ENCODE results near the gene TMPRSS6.

The TMPRSS6 gene

GRCh38 chr22:37023743-37024338, 85.7 kb downstream of the TMPRSS6 start:
- DNase-seq: no peak

GRCh38 chr22:37022483-37023337, 86.8 kb downstream of the TMPRSS6 start:
- DNase-seq: no peak

GRCh38 chr22:37021710-37022482, 87.6 kb downstream of the TMPRSS6 start:
- DNase-seq: peak; percentile 36 to 61

GRCh38 chr22:37021041-37021440, 88.5 kb downstream of the TMPRSS6 start:
- no peak for DNase-seq

GRCh38 chr22:37020192-37020479, 89.4 kb downstream of the TMPRSS6 start:
- DNase-seq: peak; percentile 41 to 49

- peak; percentile 54 to 63 for DNase-seq
Measured at GRCh38 chr22:37019309-37020191, 90.0 kb downstream of the TMPRSS6 start, which contains the start of the genes MPST and TST. TSS of gene MPST (plus strand) at chr22:37019742. CDS start at chr22:37019837, 95 bp downstream. TSS of gene TST (minus strand) at chr22:37019447. CDS start at chr22:37018732, 715 bp downstream.

- peak in 1 of 2 experiments; percentile 27 for DNase-seq
Measured at GRCh38 chr22:37018815-37019308, 90.7 kb downstream of the TMPRSS6 start.

- DNase-seq: no peak
Measured at GRCh38 chr22:37018086-37018814, 91.3 kb downstream of the TMPRSS6 start.

GRCh38 chr22:37017356-37017755, 92.2 kb downstream of the TMPRSS6 start:
- no peak for DNase-seq

GRCh38 chr22:37016134-37016910, 93.2 kb downstream of the TMPRSS6 start:
- no peak for DNase-seq

- DNase-seq: no peak
Measured at GRCh38 chr22:37015587-37015878, 94.0 kb downstream of the TMPRSS6 start.
